ENCODE data around the gene INPP5D.

DNA sequence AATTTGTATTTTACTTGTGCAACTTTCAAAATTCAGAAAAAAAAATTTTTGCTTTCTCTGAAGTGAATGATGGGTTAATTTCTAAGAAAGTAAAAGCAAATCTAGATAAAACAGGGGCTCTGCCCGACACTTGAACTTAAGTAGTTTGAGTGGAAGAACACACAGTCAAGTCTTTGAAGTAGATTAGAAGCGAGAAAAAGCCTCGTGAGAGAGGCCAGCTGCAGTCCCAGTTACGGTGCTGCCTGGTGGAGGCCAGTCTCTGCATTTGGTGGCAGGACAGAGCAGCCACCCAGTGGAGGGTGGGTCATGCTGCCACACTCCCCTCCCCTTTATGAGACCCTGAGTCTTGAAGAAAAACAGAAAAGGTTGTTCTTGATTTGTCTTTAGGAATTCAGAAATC lies 81.8 kb downstream of the INPP5D start:
- TF ChIP-seq, protein P1, sequence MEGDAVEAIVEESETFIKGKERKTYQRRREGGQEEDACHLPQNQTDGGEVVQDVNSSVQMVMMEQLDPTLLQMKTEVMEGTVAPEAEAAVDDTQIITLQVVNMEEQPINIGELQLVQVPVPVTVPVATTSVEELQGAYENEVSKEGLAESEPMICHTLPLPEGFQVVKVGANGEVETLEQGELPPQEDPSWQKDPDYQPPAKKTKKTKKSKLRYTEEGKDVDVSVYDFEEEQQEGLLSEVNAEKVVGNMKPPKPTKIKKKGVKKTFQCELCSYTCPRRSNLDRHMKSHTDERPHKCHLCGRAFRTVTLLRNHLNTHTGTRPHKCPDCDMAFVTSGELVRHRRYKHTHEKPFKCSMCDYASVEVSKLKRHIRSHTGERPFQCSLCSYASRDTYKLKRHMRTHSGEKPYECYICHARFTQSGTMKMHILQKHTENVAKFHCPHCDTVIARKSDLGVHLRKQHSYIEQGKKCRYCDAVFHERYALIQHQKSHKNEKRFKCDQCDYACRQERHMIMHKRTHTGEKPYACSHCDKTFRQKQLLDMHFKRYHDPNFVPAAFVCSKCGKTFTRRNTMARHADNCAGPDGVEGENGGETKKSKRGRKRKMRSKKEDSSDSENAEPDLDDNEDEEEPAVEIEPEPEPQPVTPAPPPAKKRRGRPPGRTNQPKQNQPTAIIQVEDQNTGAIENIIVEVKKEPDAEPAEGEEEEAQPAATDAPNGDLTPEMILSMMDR (CRISPR knock-in tag; IDR thresholded peaks at IDR 0.05) = no peak
- no peak for TF ChIP-seq SATB2 (CRISPR knock-in tag; IDR thresholded peaks at IDR 0.05)
- no peak for TF ChIP-seq BRD4 (CRISPR knock-in tag; IDR thresholded peaks at IDR 0.05)
- no peak for TF ChIP-seq POLR2AphosphoS2 (IDR thresholded peaks at IDR 0.05; ENCODE audit: low read depth, low read length)
- no peak for TF ChIP-seq FOXJ3 (CRISPR knock-in tag; IDR thresholded peaks at IDR 0.05; ENCODE audit: borderline replicate concordance)
- no peak for TF ChIP-seq CEBPB (IDR thresholded peaks at IDR 0.05; ENCODE audit: borderline replicate concordance, low read depth, low read length)
- TF ChIP-seq POLR2A (IDR thresholded peaks at IDR 0.05; ENCODE audit: insufficient read depth in 1 of 2, low read depth in 2 of 2, low read length in 2 of 2) = no peak
- no peak for TF ChIP-seq ATM (IDR thresholded peaks at IDR 0.05; ENCODE audit: borderline replicate concordance)
- TF ChIP-seq, protein P2, sequence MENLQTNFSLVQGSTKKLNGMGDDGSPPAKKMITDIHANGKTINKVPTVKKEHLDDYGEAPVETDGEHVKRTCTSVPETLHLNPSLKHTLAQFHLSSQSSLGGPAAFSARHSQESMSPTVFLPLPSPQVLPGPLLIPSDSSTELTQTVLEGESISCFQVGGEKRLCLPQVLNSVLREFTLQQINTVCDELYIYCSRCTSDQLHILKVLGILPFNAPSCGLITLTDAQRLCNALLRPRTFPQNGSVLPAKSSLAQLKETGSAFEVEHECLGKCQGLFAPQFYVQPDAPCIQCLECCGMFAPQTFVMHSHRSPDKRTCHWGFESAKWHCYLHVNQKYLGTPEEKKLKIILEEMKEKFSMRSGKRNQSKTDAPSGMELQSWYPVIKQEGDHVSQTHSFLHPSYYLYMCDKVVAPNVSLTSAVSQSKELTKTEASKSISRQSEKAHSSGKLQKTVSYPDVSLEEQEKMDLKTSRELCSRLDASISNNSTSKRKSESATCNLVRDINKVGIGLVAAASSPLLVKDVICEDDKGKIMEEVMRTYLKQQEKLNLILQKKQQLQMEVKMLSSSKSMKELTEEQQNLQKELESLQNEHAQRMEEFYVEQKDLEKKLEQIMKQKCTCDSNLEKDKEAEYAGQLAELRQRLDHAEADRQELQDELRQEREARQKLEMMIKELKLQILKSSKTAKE (CRISPR knock-in tag; IDR thresholded peaks at IDR 0.05; ENCODE audit: borderline replicate concordance) = no peak
- TF ChIP-seq, protein P3, sequence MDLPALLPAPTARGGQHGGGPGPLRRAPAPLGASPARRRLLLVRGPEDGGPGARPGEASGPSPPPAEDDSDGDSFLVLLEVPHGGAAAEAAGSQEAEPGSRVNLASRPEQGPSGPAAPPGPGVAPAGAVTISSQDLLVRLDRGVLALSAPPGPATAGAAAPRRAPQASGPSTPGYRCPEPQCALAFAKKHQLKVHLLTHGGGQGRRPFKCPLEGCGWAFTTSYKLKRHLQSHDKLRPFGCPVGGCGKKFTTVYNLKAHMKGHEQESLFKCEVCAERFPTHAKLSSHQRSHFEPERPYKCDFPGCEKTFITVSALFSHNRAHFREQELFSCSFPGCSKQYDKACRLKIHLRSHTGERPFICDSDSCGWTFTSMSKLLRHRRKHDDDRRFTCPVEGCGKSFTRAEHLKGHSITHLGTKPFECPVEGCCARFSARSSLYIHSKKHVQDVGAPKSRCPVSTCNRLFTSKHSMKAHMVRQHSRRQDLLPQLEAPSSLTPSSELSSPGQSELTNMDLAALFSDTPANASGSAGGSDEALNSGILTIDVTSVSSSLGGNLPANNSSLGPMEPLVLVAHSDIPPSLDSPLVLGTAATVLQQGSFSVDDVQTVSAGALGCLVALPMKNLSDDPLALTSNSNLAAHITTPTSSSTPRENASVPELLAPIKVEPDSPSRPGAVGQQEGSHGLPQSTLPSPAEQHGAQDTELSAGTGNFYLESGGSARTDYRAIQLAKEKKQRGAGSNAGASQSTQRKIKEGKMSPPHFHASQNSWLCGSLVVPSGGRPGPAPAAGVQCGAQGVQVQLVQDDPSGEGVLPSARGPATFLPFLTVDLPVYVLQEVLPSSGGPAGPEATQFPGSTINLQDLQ (CRISPR knock-in tag; IDR thresholded peaks at IDR 0.05) = no peak
- TF ChIP-seq GTF2F1 (IDR thresholded peaks at IDR 0.05; ENCODE audit: low read length) = no peak
- TF ChIP-seq CAMTA2 (CRISPR knock-in tag; IDR thresholded peaks at IDR 0.05; ENCODE audit: borderline replicate concordance) = no peak
